Stimulated activated CD8-positive, alpha-beta memory T cell treated with anti-CD3 and anti-CD28 coated beads, Interleukin-7, amount 100 ng/mL, for 4 hours (primary cell): Measurements from ENCODE around the gene STX8.
"Not testable (repeated sequence)": the region's sequence is repeated elsewhere in the genome, so short reads cannot be mapped to it uniquely, and the experiment has no call there.

Experiments used
- DNase-seq, 2 donors: peaks; one replicate each; pipeline ENCODE4 v3.0.0-alpha.2; 2020; ENCODE audit warnings: low read depth in 2 of 2

Gene STX8

GRCh38 chr17:9401434-9401833 is 174.2 kb downstream of the STX8 start:
- DNase-seq = no peak

- DNase-seq = no peak
These were observed 186.5 kb downstream of the STX8 start for GRCh38 chr17:9389111-9389527.

GRCh38 chr17:9386401-9386800 is 189.2 kb downstream of the STX8 start:
- DNase-seq = no peak

GRCh38 chr17:9383826-9384225 is 191.8 kb downstream of the STX8 start:
- no peak for DNase-seq

GRCh38 chr17:9382626-9383025 is 193.0 kb downstream of the STX8 start:
- no peak for DNase-seq

- no peak for DNase-seq
These were observed 194.6 kb downstream of the STX8 start for GRCh38 chr17:9381068-9381467.

GRCh38 chr17:9380361-9380760 is 195.3 kb downstream of the STX8 start:
- no peak for DNase-seq

- not testable (repeated sequence) for DNase-seq
These were observed 199.4 kb downstream of the STX8 start for GRCh38 chr17:9376177-9376576.

- no peak for DNase-seq
These were observed 204.6 kb downstream of the STX8 start for GRCh38 chr17:9371019-9371418.

GRCh38 chr17:9370467-9370866 is 205.2 kb downstream of the STX8 start:
- DNase-seq = no peak

GRCh38 chr17:9368631-9369030 is 207.0 kb downstream of the STX8 start:
- DNase-seq = no peak

- no peak for DNase-seq
These were observed 208.5 kb downstream of the STX8 start for GRCh38 chr17:9367156-9367555.

- DNase-seq = no peak
These were observed 210.7 kb downstream of the STX8 start for GRCh38 chr17:9364837-9365430.

GRCh38 chr17:9363440-9364350 is 211.9 kb downstream of the STX8 start:
- DNase-seq = no peak

- no peak for DNase-seq
These were observed 214.2 kb downstream of the STX8 start for GRCh38 chr17:9361188-9361955.

GRCh38 chr17:9360677-9361081 is 214.9 kb downstream of the STX8 start:
- no peak for DNase-seq

- no peak for DNase-seq
These were observed 219.1 kb downstream of the STX8 start for GRCh38 chr17:9356488-9356911.

- no peak for DNase-seq
These were observed 219.8 kb downstream of the STX8 start for GRCh38 chr17:9355846-9356245.

GRCh38 chr17:9355231-9355630 is 220.4 kb downstream of the STX8 start:
- not testable (repeated sequence) for DNase-seq

GRCh38 chr17:9350080-9350479 is 225.5 kb downstream of the STX8 start:
- DNase-seq = no peak

- DNase-seq = no peak
These were observed 229.2 kb downstream of the STX8 start for GRCh38 chr17:9346296-9346926.

GRCh38 chr17:9343516-9343915 is 232.1 kb downstream of the STX8 start:
- DNase-seq = no peak
